HCT116 (cell line): Measurements from ENCODE around the gene PGM2.
"Not testable (repeated sequence)": the region's sequence is repeated elsewhere in the genome, so short reads cannot be mapped to it uniquely, and the experiment has no call there.

Source experiments
- SIN3A ChIP-seq: IDR thresholded peaks from 2 replicates; pipeline ENCODE4 v1.6.1; 2012; ENCODE audit warnings: low read depth
- ZNF274 ChIP-seq: fragments of 200-500 bp; sonication (Bioruptor generic); IDR thresholded peaks from 2 replicates; pipeline ENCODE4 v1.6.1; 2014; ENCODE audit warnings: mild to moderate bottlenecking, low read depth, low read length, inconsistent platforms
- TF ChIP-seq, protein P1 (sequence below), 3 experiments: fragments of 200-600 bp in 1 of 3; sonication (generic) in 1 of 3; IDR thresholded peaks in 2 of 3; conservative IDR thresholded peaks in 1 of 3; 2 replicates each; pipeline ENCODE4 v1.5.1; 2012 to 2017; ENCODE audit warnings: low read depth in 2 of 3, low read length in 2 of 3, antibody characterized with exemption in 1 of 3, borderline replicate concordance in 1 of 3, control low read depth in 1 of 3, mild to moderate bottlenecking in 1 of 3, mixed read lengths in 1 of 3, mixed run types in 1 of 3, moderate library complexity in 1 of 3; ENCODE audit not compliant: insufficient read depth in 1 of 3

DNA sequence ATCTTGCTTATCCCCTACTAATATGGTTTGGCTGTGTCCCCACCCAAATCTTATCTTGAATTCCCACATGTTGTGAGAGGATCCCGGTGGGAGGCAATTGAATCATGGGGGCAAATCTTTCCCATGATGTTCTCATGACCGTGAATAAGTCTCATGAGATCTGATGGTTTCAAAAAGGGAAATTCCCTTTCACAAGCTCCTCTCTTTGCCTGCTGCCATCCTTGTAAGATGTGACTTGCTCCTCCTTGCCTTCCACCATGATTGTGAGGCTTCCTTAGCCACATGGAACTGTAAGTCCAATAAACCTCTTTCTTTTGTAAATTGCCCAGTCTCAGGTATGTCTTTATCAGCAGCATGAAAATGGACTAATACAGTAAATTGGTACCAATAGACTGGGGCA is 40.2 kb upstream of the PGM2 start:
- TF ChIP-seq ZNF274, SIN3A: not testable (repeated sequence)
- TF ChIP-seq, protein P1, sequence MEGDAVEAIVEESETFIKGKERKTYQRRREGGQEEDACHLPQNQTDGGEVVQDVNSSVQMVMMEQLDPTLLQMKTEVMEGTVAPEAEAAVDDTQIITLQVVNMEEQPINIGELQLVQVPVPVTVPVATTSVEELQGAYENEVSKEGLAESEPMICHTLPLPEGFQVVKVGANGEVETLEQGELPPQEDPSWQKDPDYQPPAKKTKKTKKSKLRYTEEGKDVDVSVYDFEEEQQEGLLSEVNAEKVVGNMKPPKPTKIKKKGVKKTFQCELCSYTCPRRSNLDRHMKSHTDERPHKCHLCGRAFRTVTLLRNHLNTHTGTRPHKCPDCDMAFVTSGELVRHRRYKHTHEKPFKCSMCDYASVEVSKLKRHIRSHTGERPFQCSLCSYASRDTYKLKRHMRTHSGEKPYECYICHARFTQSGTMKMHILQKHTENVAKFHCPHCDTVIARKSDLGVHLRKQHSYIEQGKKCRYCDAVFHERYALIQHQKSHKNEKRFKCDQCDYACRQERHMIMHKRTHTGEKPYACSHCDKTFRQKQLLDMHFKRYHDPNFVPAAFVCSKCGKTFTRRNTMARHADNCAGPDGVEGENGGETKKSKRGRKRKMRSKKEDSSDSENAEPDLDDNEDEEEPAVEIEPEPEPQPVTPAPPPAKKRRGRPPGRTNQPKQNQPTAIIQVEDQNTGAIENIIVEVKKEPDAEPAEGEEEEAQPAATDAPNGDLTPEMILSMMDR (IDR thresholded peaks at IDR 0.05 in 2 of 3, conservative IDR thresholded peaks at IDR 0.05 in 1 of 3; ENCODE audit: borderline replicate concordance in 1 of 3, insufficient read depth in 1 of 3, low read depth in 2 of 3, low read length in 2 of 3) = not testable (repeated sequence)
